K562 (cell line): Measurements from ENCODE around the gene ZC3H7B. TPM values are rescaled to one million over a fixed set of nuclear protein-coding genes. Genes with fewer than 3 reads are reported as not detected.
"Not testable (repeated sequence)": the region's sequence is repeated elsewhere in the genome, so short reads cannot be mapped to it uniquely, and the experiment has no call there.

Source experiments
- ATAC-seq: fragments of 200-7000 bp; cut with Tn5 transposase; 3 replicates; pipeline ENCODE4 v1.9.1; 2020; ENCODE audit warnings: moderate library complexity
- BruUV-seq: library from RNA; stranded (reverse); fragments of 400-500 nt; replicated peaks from 2 replicates; lab custom pipeline; 2021; lab: Mats Ljungman, UMichigan
- CTCF ChIA-PET: fragments of 300-600 bp; formaldehyde crosslinking; extraction: SDS; loops from one replicate; lab custom pipeline; 2021; ENCODE audit warnings: low intra/inter-chr PET ratio; lab: Yijun Ruan, JAX
- POLR2A ChIA-PET: fragments of 300-600, 350-650 bp; sonication (Branson Sonifier 250); formaldehyde crosslinking; extraction: SDS; loops from one replicate; lab custom pipeline; 2021; ENCODE audit warnings: antibody characterized with exemption, inconsistent platforms; lab: Yijun Ruan, JAX
- DNase-seq, 4 experiments: peaks; one replicate each; pipeline versions ENCODE4 v3.0.0 to v3.0.0-alpha.2; 2011 to 2018; ENCODE audit warnings: low spot score in 3 of 4, mixed read lengths in 3 of 4; ENCODE audit errors: extremely low read depth in 1 of 4
- FAIRE-seq: peaks from 2 replicates; lab custom pipeline; 2011; peaks lifted over from hg19 to GRCh38; lab: Jason Lieb, UNC
- H2AFZ ChIP-seq: 2 replicates; pipeline ENCODE4 v1.6.0; 2011; ENCODE audit warnings: low read depth, low read length, control low read depth, inconsistent platforms
- H3K27ac ChIP-seq: fragments of 200-600 bp; 3 replicates; pipeline ENCODE4 v1.8.0; 2011; ENCODE audit warnings: low read depth, mild to moderate bottlenecking, control low read depth, inconsistent platforms, low read length, moderate library complexity, mixed read lengths; ENCODE audit errors: extremely low read depth
- H3K27me3 ChIP-seq, 2 experiments: fragments of 300-600 bp in 1 of 2; 2 replicates in 1 of 2; 3 replicates in 1 of 2; pipeline versions ENCODE4 v1.6.0 to v1.8.0; 2011; ENCODE audit warnings: inconsistent platforms in 2 of 2, low read length in 2 of 2, mild to moderate bottlenecking in 1 of 2, mixed read lengths in 1 of 2, moderate library complexity in 1 of 2; ENCODE audit not compliant: control insufficient read depth in 2 of 2, insufficient read depth in 2 of 2
- H3K36me3 ChIP-seq: fragments of 300-600 bp; 3 replicates; pipeline ENCODE4 v1.8.0; 2011; ENCODE audit warnings: mild to moderate bottlenecking, low read length, inconsistent platforms; ENCODE audit not compliant: control insufficient read depth, insufficient read depth
- H3K4me1 ChIP-seq, 2 experiments: fragments of 200-600 bp in 1 of 2; replicated peaks in 1 of 2; 2 replicates in 1 of 2; 3 replicates in 1 of 2; pipeline versions ENCODE4 v1.5.1 to v1.8.0; 2011; ENCODE audit warnings: inconsistent platforms in 2 of 2, low read length in 2 of 2, mild to moderate bottlenecking in 1 of 2, mixed read lengths in 1 of 2, moderate library complexity in 1 of 2; ENCODE audit not compliant: control insufficient read depth in 2 of 2, insufficient read depth in 2 of 2
- H3K4me2 ChIP-seq: 2 replicates; pipeline ENCODE4 v1.6.1; 2011; ENCODE audit warnings: low read length, control low read depth, inconsistent platforms, mixed read lengths; ENCODE audit not compliant: insufficient read depth
- H3K4me3 ChIP-seq: fragments of 200-600 bp; sonication (generic), shearing (Covaris generic); 2 replicates; pipeline ENCODE4 v1.5.1; 2016; ENCODE audit warnings: control low read depth, inconsistent platforms
- H3K79me2 ChIP-seq: fragments of 200-600 bp; 3 replicates; pipeline ENCODE4 v1.8.0; 2011; ENCODE audit warnings: low read length, inconsistent platforms; ENCODE audit not compliant: control insufficient read depth, insufficient read depth
- H3K9ac ChIP-seq, 2 experiments: 2 replicates each; pipeline versions ENCODE4 v1.6.0 to v1.6.1; 2011; ENCODE audit warnings: low read depth in 2 of 2, low read length in 2 of 2, control low read depth in 1 of 2, inconsistent platforms in 1 of 2, mild to moderate bottlenecking in 1 of 2, mixed read lengths in 1 of 2; ENCODE audit not compliant: insufficient read depth in 1 of 2
- H3K9me1 ChIP-seq: one replicate; pipeline ENCODE4 v1.6.0; 2011; ENCODE audit warnings: inconsistent platforms, mild to moderate bottlenecking, low read length, moderate library complexity; ENCODE audit not compliant: control insufficient read depth, insufficient read depth
- H3K9me3 ChIP-seq: replicated peaks from 2 replicates; pipeline ENCODE4 v1.5.1; 2011; ENCODE audit warnings: low read depth, low read length, inconsistent platforms; ENCODE audit not compliant: control insufficient read depth, insufficient read depth
- H4K20me1 ChIP-seq: replicated peaks from 2 replicates; pipeline ENCODE4 v1.6.1; 2011; ENCODE audit warnings: low read length, inconsistent platforms, mixed read lengths; ENCODE audit not compliant: control insufficient read depth, insufficient read depth
- LARP7 ChIP-seq: fragments of 450-650 bp; IDR thresholded peaks from 2 replicates; pipeline ENCODE4 v1.6.1; 2016
- PCBP1 ChIP-seq: fragments of 200-400 bp; formaldehyde crosslinking; IDR thresholded peaks from 2 replicates; pipeline ENCODE4 v1.6.1; 2018; ENCODE audit warnings: mild to moderate bottlenecking, low read depth, low read length; ENCODE audit not compliant: poor library complexity, severe bottlenecking
- STAT5A ChIP-seq: IDR thresholded peaks from 2 replicates; pipeline ENCODE4 v1.6.1; 2012; ENCODE audit warnings: low read length, inconsistent platforms, borderline replicate concordance
- ZNF280B ChIP-seq: fragments of 250-450 bp; sonication (Bioruptor Pico); IDR thresholded peaks from 2 replicates; pipeline ENCODE4 v1.5.1; 2021; ENCODE audit warnings: mild to moderate bottlenecking
- ZNF444 ChIP-seq: fragments of 250-450 bp; sonication (Bioruptor Pico); IDR thresholded peaks from 2 replicates; pipeline ENCODE4 v1.4.0; 2020; ENCODE audit warnings: mild to moderate bottlenecking, moderate library complexity
- ZNF655 ChIP-seq: fragments of 250-450 bp; sonication (Bioruptor Pico); IDR thresholded peaks from 2 replicates; pipeline ENCODE4 v1.5.0; 2021
- WGBS: fragments of 100-300 bp; shearing (Covaris generic); methylation state at CpG from one replicate; pipeline ENCODE4 v1.1.6; 2016; ENCODE audit warnings: low coverage, mixed read lengths; ENCODE audit not compliant: insufficient coverage; ENCODE audit errors: missing lambda C conversion rate; 5-methylcytosine and 5-hydroxymethylcytosine counted together
- in situ Hi-C: fragments of 300-500 bp; cut with MboI; formaldehyde crosslinking; loops from 4 replicates; pipeline ENCODE4 v1.15.0; 2018; ENCODE audit warnings: inconsistent platforms, mixed read lengths
- intact Hi-C: fragments of 100-400 bp; cut with micrococcal nuclease; formaldehyde crosslinking; loops from 2 replicates; pipeline ENCODE4 v1.14.2; 2022
- polyA plus RNA-seq, 8 experiments: library from polyadenylated mRNA; depleted of rRNA in 4 of 8; stranded (reverse) in 5 of 8; unstranded in 3 of 8; fragments of >200 nt; fragmentation: Nextera tagmentation in 2 of 8; fragmentation: Illumina TruSeq in 1 of 8; extraction: Ambion mirVana in 2 of 8; extraction: Trizol in 1 of 8; gene quantifications; 2 replicates each; pipeline versions ENCODE4 v1.2.1 to v1.2.3, GENCODE V29; 2011 to 2014; ENCODE audit warnings: inconsistent platforms in 1 of 8, missing spikeins in 1 of 8
- total RNA-seq, 7 experiments: library from RNA; depleted of rRNA in 6 of 7; stranded (reverse); fragments of >200 nt in 6 of 7; fragmentation: Illumina TruSeq in 2 of 7; extraction: Trizol in 2 of 7; gene quantifications; 2 replicates each; pipeline versions ENCODE4 v1.2.1 to v1.2.3, GENCODE V29; 2011 to 2021; ENCODE audit warnings: low replicate concordance in 1 of 7

ZC3H7B gene
- total and polyA plus RNA-seq, 9 of the 15 experiments (the other 6 are each of a cell fraction or from before 2014, with no cell fraction given): 0.07 to 49.8 (median 26.8) TPM

GRCh38 chr22:41401781-41402648 is 100.7 kb downstream of the ZC3H7B start (continued):
- TF ChIP-seq PCBP1 (no peak), ZNF444 (CRISPR knock-in tag) (no peak), STAT5A (no peak), ZNF280B (CRISPR knock-in tag) (no peak), LARP7 (no peak), ZNF655 (no peak)

- H3K4me3 ChIP-seq, H4K20me1 ChIP-seq, BruUV-seq, H3K36me3 ChIP-seq, intact Hi-C loops, H3K9me1 ChIP-seq, H3K4me1 ChIP-seq, H3K27ac ChIP-seq, H3K9me3 ChIP-seq, ATAC-seq, H3K4me2 ChIP-seq, DNase-seq, H3K79me2 ChIP-seq, H3K9ac ChIP-seq, H2AFZ ChIP-seq, H3K27me3 ChIP-seq, FAIRE-seq: not testable (repeated sequence)
- in situ Hi-C loops: loop anchor here (5.0 kb wide), 1 partner anchor 124 kb away; no protein-coding TSS in a partner anchor
- ChIA-PET CTCF (interaction anchor here (0.8 to 2.0 kb wide), 3 partner anchors 115 to 125 kb away, joined by 3 to 11 read pairs (median 10); no protein-coding TSS in a partner anchor), POLR2A (interaction anchor here (0.8 to 1.5 kb wide), 7 partner anchors 10 to 130 kb away, joined by 3 to 7 read pairs (median 4); no protein-coding TSS in a partner anchor)
- 61% methylated on average over 8 of the region's 14 CpGs for WGBS
Measured at GRCh38 chr22:41402851-41403250, 101.5 kb downstream of the ZC3H7B start.
